Measurements from ENCODE around the gene YWHAE. TPM values are rescaled to one million over a fixed set of nuclear protein-coding genes. Genes with fewer than 3 reads are reported as not detected.

Gene YWHAE
- total RNA-seq, 1 donor from 2014 or later: 820 TPM

DNA sequence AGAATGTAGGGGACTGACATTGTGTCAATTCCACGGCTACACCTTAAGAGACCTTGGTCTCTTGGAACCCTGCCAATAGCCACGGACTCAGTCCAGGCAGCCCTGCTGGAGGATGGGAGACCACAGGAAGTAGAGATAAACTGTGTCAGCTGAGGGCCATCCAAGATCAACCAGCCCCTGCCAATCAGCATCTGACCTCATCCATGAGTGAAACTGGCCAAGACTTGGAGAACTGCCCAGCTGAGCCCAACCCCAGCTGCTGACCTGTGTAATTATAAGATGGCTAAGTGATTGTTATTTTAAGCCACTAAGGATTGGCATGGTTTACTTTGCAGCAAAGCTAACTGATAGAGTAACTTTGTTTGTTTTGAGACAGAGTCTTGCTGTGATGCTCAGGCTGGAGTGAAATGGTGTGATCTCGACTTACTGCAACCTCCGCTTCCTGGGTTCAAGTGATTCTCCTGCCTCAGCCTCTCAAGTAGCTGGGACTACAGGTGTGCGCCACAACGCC is 13.3 kb upstream of the YWHAE start:
- TF ChIP-seq, protein P1, sequence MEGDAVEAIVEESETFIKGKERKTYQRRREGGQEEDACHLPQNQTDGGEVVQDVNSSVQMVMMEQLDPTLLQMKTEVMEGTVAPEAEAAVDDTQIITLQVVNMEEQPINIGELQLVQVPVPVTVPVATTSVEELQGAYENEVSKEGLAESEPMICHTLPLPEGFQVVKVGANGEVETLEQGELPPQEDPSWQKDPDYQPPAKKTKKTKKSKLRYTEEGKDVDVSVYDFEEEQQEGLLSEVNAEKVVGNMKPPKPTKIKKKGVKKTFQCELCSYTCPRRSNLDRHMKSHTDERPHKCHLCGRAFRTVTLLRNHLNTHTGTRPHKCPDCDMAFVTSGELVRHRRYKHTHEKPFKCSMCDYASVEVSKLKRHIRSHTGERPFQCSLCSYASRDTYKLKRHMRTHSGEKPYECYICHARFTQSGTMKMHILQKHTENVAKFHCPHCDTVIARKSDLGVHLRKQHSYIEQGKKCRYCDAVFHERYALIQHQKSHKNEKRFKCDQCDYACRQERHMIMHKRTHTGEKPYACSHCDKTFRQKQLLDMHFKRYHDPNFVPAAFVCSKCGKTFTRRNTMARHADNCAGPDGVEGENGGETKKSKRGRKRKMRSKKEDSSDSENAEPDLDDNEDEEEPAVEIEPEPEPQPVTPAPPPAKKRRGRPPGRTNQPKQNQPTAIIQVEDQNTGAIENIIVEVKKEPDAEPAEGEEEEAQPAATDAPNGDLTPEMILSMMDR (IDR thresholded peaks at IDR 0.05; ENCODE audit: unreplicated experiment): no peak
- Mint-ChIP-seq H3K36me3 (ENCODE audit: low read depth, unreplicated experiment) (peaks cover 10% of the 10 kb centered on the region), H3K27ac (ENCODE audit: unreplicated experiment) (no peak overlapping the region), H3K27me3 (ENCODE audit: unreplicated experiment) (peaks cover 3% of the 10 kb centered on the region), H3K4me3 (ENCODE audit: unreplicated experiment) (no peak overlapping the region), H3K4me1 (ENCODE audit: unreplicated experiment) (peaks cover 10% of the 10 kb centered on the region), H3K9me3 (ENCODE audit: unreplicated experiment) (no peaks in the 10 kb centered on the region)
- no peak for DNase-seq (ENCODE audit: low spot score)

GRCh38 chr17:1412185-1413110 is 12.4 kb upstream of the YWHAE start:
- H3K9me3 Mint-ChIP-seq (ENCODE audit: unreplicated experiment): no peaks in the 10 kb centered on the region
- no peak overlapping the region for H3K27ac Mint-ChIP-seq (ENCODE audit: unreplicated experiment)
- peaks cover 6% of the 10 kb centered on the region for H3K36me3 Mint-ChIP-seq (ENCODE audit: low read depth, unreplicated experiment)
- peaks cover 10% of the 10 kb centered on the region for H3K4me1 Mint-ChIP-seq (ENCODE audit: unreplicated experiment)
- no peak for DNase-seq (ENCODE audit: low spot score)
- no peak overlapping the region for H3K4me3 Mint-ChIP-seq (ENCODE audit: unreplicated experiment)
- TF ChIP-seq, protein P1 (IDR thresholded peaks at IDR 0.05; ENCODE audit: unreplicated experiment): no peak
- H3K27me3 Mint-ChIP-seq (ENCODE audit: unreplicated experiment): peaks cover 3% of the 10 kb centered on the region

GRCh38 chr17:1402262-1402586 is 2.2 kb upstream of the YWHAE start:
- peaks cover 16% of the 10 kb centered on the region for H3K36me3 Mint-ChIP-seq (ENCODE audit: low read depth, unreplicated experiment)
- H3K27me3 Mint-ChIP-seq (ENCODE audit: unreplicated experiment): peaks cover 8% of the 10 kb centered on the region
- H3K27ac Mint-ChIP-seq (ENCODE audit: unreplicated experiment): no peak overlapping the region
- TF ChIP-seq, protein P1 (IDR thresholded peaks at IDR 0.05; ENCODE audit: unreplicated experiment): no peak
- H3K4me3 Mint-ChIP-seq (ENCODE audit: unreplicated experiment): no peak overlapping the region
- no peaks in the 10 kb centered on the region for H3K9me3 Mint-ChIP-seq (ENCODE audit: unreplicated experiment)
- DNase-seq (ENCODE audit: low spot score): no peak
- peaks cover 18% of the 10 kb centered on the region for H3K4me1 Mint-ChIP-seq (ENCODE audit: unreplicated experiment)

DNA sequence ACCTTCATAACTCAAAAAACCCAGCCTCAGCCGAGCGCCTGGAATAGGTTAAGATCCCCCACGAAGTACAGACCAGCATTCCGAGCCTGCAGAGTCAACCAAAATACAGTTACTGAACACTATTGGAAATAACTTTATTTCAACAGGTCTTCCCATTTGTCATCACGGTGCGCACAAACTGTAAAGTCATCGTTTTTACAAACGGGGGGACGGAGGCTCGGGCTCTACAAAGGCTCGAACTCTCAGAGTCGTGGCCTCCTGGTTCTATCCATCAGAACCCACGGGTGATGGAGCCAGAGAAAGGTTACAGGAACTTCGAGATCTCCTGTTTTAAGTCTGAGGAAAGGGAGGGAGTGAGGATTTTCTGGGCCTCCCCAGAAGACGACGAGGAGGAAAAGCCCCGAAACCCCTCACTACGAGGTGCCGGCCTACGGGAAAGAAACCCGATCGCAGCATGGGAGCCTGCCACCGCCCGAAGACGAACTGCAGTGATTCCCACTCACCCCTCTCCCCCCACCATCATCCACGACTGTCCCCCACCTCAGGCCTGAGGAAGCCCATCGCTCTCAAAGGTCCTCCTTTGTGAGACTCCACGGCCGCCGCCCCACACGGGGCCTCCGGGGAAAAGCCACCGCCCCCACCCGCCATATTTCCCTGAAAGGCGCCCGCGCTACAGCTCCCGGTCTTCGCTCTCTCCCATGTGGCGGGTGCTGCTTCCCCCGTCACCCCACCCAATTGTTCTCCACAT is 917 bp downstream of the YWHAE start:
- TF ChIP-seq, protein P1 (IDR thresholded peaks at IDR 0.05; ENCODE audit: unreplicated experiment): no peak
- DNase-seq (ENCODE audit: low spot score): peak; percentile 11
- Mint-ChIP-seq H3K27me3 (ENCODE audit: unreplicated experiment) (peaks cover 6% of the 10 kb centered on the region), H3K4me1 (ENCODE audit: unreplicated experiment) (peaks cover 23% of the 10 kb centered on the region), H3K9me3 (ENCODE audit: unreplicated experiment) (no peaks in the 10 kb centered on the region), H3K36me3 (ENCODE audit: low read depth, unreplicated experiment) (peaks cover 19% of the 10 kb centered on the region), H3K4me3 (ENCODE audit: unreplicated experiment) (peak overlapping the region; percentile 99), H3K27ac (ENCODE audit: unreplicated experiment) (peak overlapping the region; percentile 99)
